GM18502 (cell line): ENCODE results near the gene MID1.

Experiments used
- ATAC-seq: cut with Tn5 transposase; IDR thresholded peaks from one replicate; pipeline ENCODE4 v1.9.1; 2021; ENCODE audit warnings: mild to moderate bottlenecking; ENCODE audit not compliant: unreplicated experiment, poor library complexity

MID1 gene

DNA sequence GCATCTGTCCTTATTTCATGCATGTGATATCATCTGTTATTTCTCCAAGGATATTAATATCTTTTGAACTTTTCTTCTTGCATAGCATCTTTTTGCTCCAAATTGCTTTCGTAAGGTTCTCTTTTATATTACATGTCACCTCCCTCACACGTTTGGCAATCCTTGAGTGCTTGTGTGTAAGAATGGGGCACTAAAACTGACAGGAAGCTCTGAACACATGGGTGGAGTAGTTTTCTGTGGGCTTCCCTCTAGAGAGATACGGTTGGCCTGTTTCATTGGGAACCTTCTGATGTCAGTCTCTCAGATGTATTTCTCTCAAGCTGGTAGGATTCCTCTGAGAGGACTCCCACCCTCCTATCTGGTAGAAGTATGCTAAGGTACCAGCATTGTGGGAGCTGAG lies 223.0 kb downstream of the MID1 start:
- no peak for ATAC-seq

GRCh38 chrX:10395643-10396042 lies 224.7 kb downstream of the MID1 start:
- ATAC-seq = no peak
